GM12878 (cell line): Measurements from ENCODE around the gene FGL2. TPM values are rescaled to one million over a fixed set of nuclear protein-coding genes. Genes with fewer than 3 reads are reported as not detected.
"Not testable (repeated sequence)": the region's sequence is repeated elsewhere in the genome, so short reads cannot be mapped to it uniquely, and the experiment has no call there.

Source experiments
- ATAC-seq: fragments of 200-7000 bp; cut with Tn5 transposase; 3 replicates; pipeline ENCODE4 v1.9.1; 2020; ENCODE audit warnings: mild to moderate bottlenecking, moderate library complexity
- BruUV-seq: library from RNA; stranded (reverse); fragments of 400-500 nt; replicated peaks from 2 replicates; lab custom pipeline; 2021; lab: Mats Ljungman, UMichigan
- CTCF ChIA-PET: fragments of 300-600 bp; sonication (Branson Sonifier 250); formaldehyde crosslinking; extraction: SDS; loops from one replicate; lab custom pipeline; 2021; ENCODE audit warnings: inconsistent platforms; lab: Yijun Ruan, JAX
- POLR2A ChIA-PET: fragments of 350-600 bp; formaldehyde crosslinking; extraction: SDS; loops from one replicate; lab custom pipeline; 2021; ENCODE audit warnings: inconsistent platforms; lab: Charles Lee
- RAD21 ChIA-PET: fragments of 300-600 bp; sonication (Branson Sonifier 250); formaldehyde crosslinking; loops from one replicate; lab custom pipeline; 2023; ENCODE audit warnings: antibody characterized with exemption; ENCODE audit not compliant: unreplicated experiment; lab: Charles Lee
- SMC1A ChIA-PET: fragments of 300-600 bp; sonication (Branson Sonifier 250); formaldehyde crosslinking; loops from one replicate; lab custom pipeline; 2023; ENCODE audit not compliant: unreplicated experiment, uncharacterized antibody; lab: Charles Lee
- DNase-seq: peaks from one replicate; pipeline ENCODE4 v3.0.0-alpha.2; 2011; ENCODE audit warnings: low read depth, low spot score
- FAIRE-seq: peaks from 3 replicates; lab custom pipeline; 2011; peaks lifted over from hg19 to GRCh38; lab: Jason Lieb, UNC
- H2AFZ ChIP-seq: 2 replicates; pipeline ENCODE4 v1.6.0; 2011; ENCODE audit warnings: low read depth, low read length, control low read depth; ENCODE audit not compliant: control insufficient read depth
- H3K27ac ChIP-seq: 2 replicates; pipeline ENCODE4 v1.5.1; 2011; ENCODE audit warnings: control low read depth; ENCODE audit not compliant: control insufficient read depth, insufficient read depth
- H3K27me3 ChIP-seq, 2 experiments: replicated peaks in 1 of 2; 2 replicates each; pipeline versions ENCODE4 v1.6.0 to v1.6.1; 2011; ENCODE audit warnings: low read length in 1 of 2; ENCODE audit not compliant: control insufficient read depth in 2 of 2, insufficient read depth in 2 of 2
- H3K36me3 ChIP-seq, 2 experiments: 2 replicates each; pipeline ENCODE4 v1.5.1; 2011; ENCODE audit warnings: low read length in 1 of 2; ENCODE audit not compliant: control insufficient read depth in 2 of 2, insufficient read depth in 2 of 2
- H3K4me1 ChIP-seq: 2 replicates; pipeline ENCODE4 v1.6.1; 2011; ENCODE audit warnings: mild to moderate bottlenecking, low read length, moderate library complexity, mixed read lengths; ENCODE audit not compliant: control insufficient read depth, insufficient read depth
- H3K4me2 ChIP-seq: 2 replicates; pipeline ENCODE4 v1.6.0; 2011; ENCODE audit warnings: control low read depth; ENCODE audit not compliant: control insufficient read depth, insufficient read depth
- H3K4me3 ChIP-seq: fragments of 200-600 bp; sonication (generic); 2 replicates; pipeline ENCODE4 v1.5.1; 2016
- H3K79me2 ChIP-seq: 2 replicates; pipeline ENCODE4 v1.6.0; 2011; ENCODE audit warnings: low read length; ENCODE audit not compliant: control insufficient read depth, insufficient read depth
- H3K9ac ChIP-seq: 2 replicates; pipeline ENCODE4 v1.8.0; 2011; ENCODE audit warnings: low read length, control low read depth, mixed read lengths; ENCODE audit not compliant: control insufficient read depth, insufficient read depth
- H3K9me3 ChIP-seq: replicated peaks from 3 replicates; pipeline ENCODE4 v1.5.1; 2011; ENCODE audit warnings: mild to moderate bottlenecking, low read length; ENCODE audit not compliant: control insufficient read depth, insufficient read depth
- H4K20me1 ChIP-seq: 2 replicates; pipeline ENCODE4 v1.6.0; 2011; ENCODE audit not compliant: control insufficient read depth, insufficient read depth
- WGBS: methylation state at CpG from one replicate; pipeline ENCODE4 v1.1.6; 2016; ENCODE audit warnings: low lambda C conversion rate; ENCODE audit not compliant: insufficient replicate concordance, insufficient coverage; ENCODE audit errors: missing lambda C conversion rate; 5-methylcytosine and 5-hydroxymethylcytosine counted together
- in situ Hi-C: fragments of 300-500 bp; cut with MboI; formaldehyde crosslinking; loops from 9 replicates; pipeline ENCODE4 v1.14.3; 2018; ENCODE audit warnings: mixed read lengths
- intact Hi-C: fragments of 100-400 bp; cut with micrococcal nuclease; formaldehyde crosslinking; loops from one replicate; pipeline ENCODE4 v1.14.2; 2022; ENCODE audit not compliant: unreplicated experiment
- polyA plus RNA-seq, 11 experiments: library from polyadenylated mRNA; depleted of rRNA in 4 of 11; unstranded in 6 of 11; stranded (reverse) in 5 of 11; fragments of >200 nt; fragmentation: Nextera tagmentation in 4 of 11; fragmentation: Illumina TruSeq in 1 of 11; extraction: Ambion mirVana in 4 of 11; extraction: Trizol in 1 of 11; gene quantifications; 1 replicate in 1 of 11; 2 replicates in 10 of 11; pipeline versions ENCODE4 v1.2.1 to v1.2.3, GENCODE V29; 2011 to 2016; ENCODE audit warnings: inconsistent platforms in 2 of 11, missing spikeins in 2 of 11, low read depth in 1 of 11
- total RNA-seq, 4 experiments: library from RNA; depleted of rRNA in 3 of 4; stranded (reverse); fragments of >200 nt in 3 of 4; fragmentation: Illumina TruSeq in 1 of 4; extraction: Trizol in 1 of 4; gene quantifications; 2 replicates each; pipeline versions ENCODE4 v1.2.1 to v1.2.3, GENCODE V29; 2013 to 2021

The FGL2 gene
- total and polyA plus RNA-seq, 10 of the 15 experiments (the other 5 are each of a cell fraction or from before 2014, with no cell fraction given) = 0.04 to 3.2 (median 1.5) TPM

DNA sequence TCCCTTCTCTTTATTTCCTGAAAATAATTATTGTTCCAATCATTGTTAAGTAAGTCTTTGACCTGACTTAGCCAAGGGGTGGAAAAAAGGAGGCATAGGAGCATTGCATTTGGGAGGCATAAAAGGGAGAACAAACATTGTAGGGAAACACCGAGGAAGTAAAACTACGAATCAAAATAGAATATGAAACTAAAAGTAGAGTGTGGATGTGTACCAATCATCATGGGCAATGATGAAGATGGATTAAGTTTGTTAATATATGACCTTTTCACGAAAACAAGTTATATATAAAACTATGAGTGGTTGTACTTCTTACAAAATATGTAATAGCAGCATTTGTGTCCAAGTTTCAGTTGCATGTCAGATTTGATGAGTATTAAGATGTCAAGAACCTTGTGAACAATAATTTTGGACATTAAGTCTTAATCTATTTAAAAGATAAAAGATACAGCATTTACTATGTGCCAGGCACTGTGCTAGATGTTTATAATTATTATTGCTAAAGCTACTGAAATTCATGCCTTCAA, 24.3 kb downstream of the FGL2 start:
- SMC1A ChIA-PET, H3K9ac ChIP-seq, RAD21 ChIA-PET, in situ Hi-C loops, POLR2A ChIA-PET, H3K27ac ChIP-seq, H3K79me2 ChIP-seq, H3K27me3 ChIP-seq, BruUV-seq, H3K9me3 ChIP-seq, H4K20me1 ChIP-seq, H3K4me1 ChIP-seq, CTCF ChIA-PET, intact Hi-C loops, H3K36me3 ChIP-seq, DNase-seq, H3K4me3 ChIP-seq: not testable (repeated sequence)
- Histone ChIP-seq H2AFZ (peak overlapping the region; percentile 12; the same call in 1 of the 2 replicates), H3K4me2 (peak overlapping the region; percentile 17; the same call in 1 of the 2 replicates)
- 0% methylated on average over 1 of the region's 3 CpGs for WGBS
- ATAC-seq = peak; percentile 92
- FAIRE-seq = peak; percentile 91

DNA sequence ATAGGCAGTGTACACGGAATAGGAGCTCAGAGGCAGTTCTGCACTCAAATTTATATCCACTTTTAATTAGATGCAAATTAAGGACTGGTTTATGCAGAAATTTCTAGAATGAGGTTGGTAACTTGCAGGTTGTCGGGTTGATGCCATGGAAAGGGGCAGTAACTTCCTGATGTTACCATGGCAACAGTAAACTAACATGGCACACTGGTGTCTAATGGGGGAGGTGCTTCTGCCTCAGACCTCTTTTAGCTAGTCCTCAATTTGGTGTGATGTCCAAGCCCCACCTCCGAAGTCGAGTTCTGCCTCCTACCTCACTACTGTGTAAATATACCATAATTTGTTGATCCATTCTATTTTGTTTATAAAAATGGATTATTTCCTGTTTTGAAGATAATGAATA, 25.2 kb downstream of the FGL2 start:
- H3K4me3 ChIP-seq, SMC1A ChIA-PET, H3K79me2 ChIP-seq, H3K36me3 ChIP-seq, H3K9ac ChIP-seq, ATAC-seq, BruUV-seq, DNase-seq, RAD21 ChIA-PET, intact Hi-C loops, H3K9me3 ChIP-seq, H2AFZ ChIP-seq, H3K4me2 ChIP-seq, H4K20me1 ChIP-seq, CTCF ChIA-PET, H3K27me3 ChIP-seq, in situ Hi-C loops, H3K27ac ChIP-seq, POLR2A ChIA-PET, H3K4me1 ChIP-seq: not testable (repeated sequence)
- WGBS = 100% methylated on average over 1 of the region's 4 CpGs
- FAIRE-seq = peak; percentile 18

- H3K9me3 ChIP-seq, H3K27ac ChIP-seq, H3K79me2 ChIP-seq, RAD21 ChIA-PET, in situ Hi-C loops, intact Hi-C loops, H4K20me1 ChIP-seq, H3K36me3 ChIP-seq, H3K4me1 ChIP-seq, POLR2A ChIA-PET, FAIRE-seq, H3K4me2 ChIP-seq, DNase-seq, SMC1A ChIA-PET, ATAC-seq, H3K9ac ChIP-seq, CTCF ChIA-PET, H3K4me3 ChIP-seq, H3K27me3 ChIP-seq, BruUV-seq, H2AFZ ChIP-seq: not testable (repeated sequence)
- WGBS = 98% methylated on average over 5 of the region's 6 CpGs
These were observed 27.0 kb downstream of the FGL2 start for GRCh38 chr7:77172437-77173172.

DNA sequence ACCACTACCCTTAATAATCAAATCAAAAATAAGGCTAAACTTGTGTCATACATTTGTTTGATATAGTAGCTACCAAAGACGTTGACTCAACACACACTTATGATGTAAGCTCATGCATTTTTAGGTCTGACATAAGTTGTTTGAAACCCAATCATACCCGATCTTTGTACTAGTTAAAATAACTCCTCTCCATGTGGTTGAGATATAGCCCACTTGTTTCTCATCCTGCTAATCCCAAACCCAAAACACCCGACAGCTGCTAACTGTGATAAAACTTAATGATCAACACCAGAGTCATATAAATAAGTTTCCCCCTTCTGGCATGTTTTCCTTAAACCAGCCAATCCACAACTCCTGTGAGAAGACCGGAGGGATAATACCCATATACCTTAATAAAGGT, 28.5 kb downstream of the FGL2 start:
- H3K79me2 ChIP-seq, CTCF ChIA-PET, BruUV-seq, H2AFZ ChIP-seq, H3K4me3 ChIP-seq, in situ Hi-C loops, H3K9ac ChIP-seq, DNase-seq, SMC1A ChIA-PET, H4K20me1 ChIP-seq, H3K27me3 ChIP-seq, H3K36me3 ChIP-seq, H3K4me1 ChIP-seq, RAD21 ChIA-PET, ATAC-seq, H3K9me3 ChIP-seq, intact Hi-C loops, H3K27ac ChIP-seq, POLR2A ChIA-PET, H3K4me2 ChIP-seq: not testable (repeated sequence)
- 99% methylated on average over 4 of the region's 4 CpGs for WGBS
- peak; percentile 35 for FAIRE-seq
